Measurements from ENCODE around the gene ZNF2.
A peak's percentile ranks its signal among the peaks of the same experiment; 100 is the strongest.

Gene ZNF2

GRCh38 chr2:95206096-95206495 is 40.5 kb downstream of the ZNF2 start:
- DNase-seq (ENCODE audit: low read depth): no peak

GRCh38 chr2:95207111-95207961 is 41.7 kb downstream of the ZNF2 start, which contains the start of gene ZNF892:
Gene ZNF892, plus strand, starts transcription at chr2:95207521. Its CDS starts 295 bp downstream, at chr2:95207816.
- DNase-seq (ENCODE audit: low read depth): peak; percentile 88

GRCh38 chr2:95208106-95208505 is 42.5 kb downstream of the ZNF2 start:
- no peak for DNase-seq (ENCODE audit: low read depth)

- DNase-seq (ENCODE audit: low read depth): no peak
Observed at GRCh38 chr2:95215018-95215612, 49.5 kb downstream of the ZNF2 start.

DNA sequence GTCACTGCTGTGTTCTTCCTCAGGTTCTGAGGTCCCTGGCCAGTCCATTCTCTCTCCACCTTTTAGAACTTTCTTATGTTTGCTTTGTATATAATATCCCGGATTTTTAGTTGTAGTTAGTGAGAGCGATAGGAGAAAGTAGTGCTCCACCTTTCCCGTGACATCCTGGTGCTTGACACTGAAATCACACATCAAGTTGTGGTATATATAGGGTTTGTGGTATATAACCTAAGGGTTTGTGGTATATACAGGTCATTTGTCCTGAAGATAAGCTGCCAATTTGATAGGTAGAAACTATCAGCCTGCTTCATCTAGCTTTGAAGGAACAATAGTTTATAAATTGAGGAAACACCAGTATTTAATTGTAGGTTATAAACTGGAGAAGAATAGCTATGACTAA is 54.8 kb downstream of the ZNF2 start:
- DNase-seq (ENCODE audit: low read depth): no peak

DNA sequence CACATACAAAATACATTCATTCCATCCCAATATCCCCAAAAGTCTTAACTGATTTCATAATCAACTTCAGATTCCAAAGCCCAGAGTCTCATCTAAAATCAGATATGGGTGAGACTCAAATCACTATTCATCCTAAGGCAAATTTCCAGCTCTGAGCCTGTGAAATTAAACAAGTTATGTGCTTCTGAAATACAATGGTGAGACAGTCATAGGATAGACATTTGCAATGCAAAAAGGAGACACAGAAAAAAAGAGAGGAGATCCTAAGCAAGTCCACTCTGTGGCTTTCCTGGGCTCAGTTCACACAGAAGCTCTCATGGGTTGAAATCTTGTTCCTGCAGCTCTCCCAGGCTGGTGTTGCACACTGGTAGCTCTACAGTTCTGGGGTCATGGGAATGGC is 60.0 kb downstream of the ZNF2 start:
- DNase-seq (ENCODE audit: low read depth): no peak

- DNase-seq (ENCODE audit: low read depth): peak; percentile 88
Observed at GRCh38 chr2:95231723-95232122, 66.1 kb downstream of the ZNF2 start.

DNA sequence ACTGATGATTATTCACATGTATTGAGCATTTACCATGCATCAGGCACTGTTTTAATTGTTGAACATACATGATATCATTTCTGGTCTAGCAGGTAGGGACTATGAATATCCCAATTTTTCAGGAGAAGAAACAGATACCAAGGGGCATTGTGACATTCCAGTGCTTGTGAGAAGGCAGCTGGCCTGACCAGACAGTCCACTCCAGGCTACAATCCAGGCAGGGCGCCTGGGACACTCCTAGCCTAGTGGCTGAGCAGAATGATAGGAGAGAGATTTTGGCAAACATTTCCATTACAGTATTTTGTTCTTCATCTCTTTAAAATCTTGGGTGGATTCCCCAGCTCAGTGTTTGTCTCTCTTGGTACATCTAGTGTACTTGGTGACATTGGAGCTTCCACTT is 66.6 kb downstream of the ZNF2 start:
- DNase-seq (ENCODE audit: low read depth): no peak
